HepG2 (cell line): ENCODE measurements around the gene MTCL1. TPM values are rescaled to one million over a fixed set of nuclear protein-coding genes. Genes with fewer than 3 reads are reported as not detected.

Source experiments
- ATAC-seq: fragments of 200-7000 bp; cut with Tn5 transposase; 3 replicates; pipeline ENCODE4 v1.9.1; 2020; ENCODE audit warnings: mild to moderate bottlenecking, moderate library complexity
- BruUV-seq: library from RNA; stranded (reverse); fragments of 400-500 nt; replicated peaks from 2 replicates; lab custom pipeline; 2021; lab: Mats Ljungman, UMichigan
- CTCF ChIA-PET: fragments of 300-600 bp; formaldehyde crosslinking; extraction: SDS; loops from one replicate; lab custom pipeline; 2021; ENCODE audit warnings: low total read pairs, inconsistent platforms, low intra/inter-chr PET ratio; lab: Yijun Ruan, JAX
- POLR2A ChIA-PET: fragments of 350-600 bp; sonication (Branson Sonifier 250); formaldehyde crosslinking; loops from one replicate; lab custom pipeline; 2020; ENCODE audit warnings: antibody characterized with exemption, inconsistent platforms; lab: Yijun Ruan, JAX
- DNase-seq: peaks from one replicate; pipeline ENCODE4 v3.0.0-alpha.2; 2015; ENCODE audit warnings: low spot score
- FAIRE-seq: peaks from 3 replicates; lab custom pipeline; 2011; peaks lifted over from hg19 to GRCh38; lab: Jason Lieb, UNC
- H2AFZ ChIP-seq: one replicate; pipeline ENCODE4 v1.6.1; 2011; ENCODE audit warnings: low read length, inconsistent platforms
- H3K27ac ChIP-seq: fragments of 300-600 bp; 3 replicates; pipeline ENCODE4 v1.8.0; 2011; ENCODE audit warnings: mixed run types, mild to moderate bottlenecking, mixed read lengths, low read length, inconsistent platforms; ENCODE audit not compliant: insufficient read depth; ENCODE audit errors: extremely low read length
- H3K27me3 ChIP-seq, 2 experiments: fragments of 200-600 bp in 1 of 2; 2 replicates in 1 of 2; 3 replicates in 1 of 2; pipeline versions ENCODE4 v1.6.0 to v1.8.0; 2011; ENCODE audit warnings: low read length in 2 of 2, mild to moderate bottlenecking in 2 of 2, moderate library complexity in 2 of 2, inconsistent platforms in 1 of 2; ENCODE audit not compliant: insufficient read depth in 2 of 2, control insufficient read depth in 1 of 2
- H3K36me3 ChIP-seq, 2 experiments: fragments of 200-600 bp in 1 of 2; replicated peaks in 1 of 2; 2 replicates in 1 of 2; 3 replicates in 1 of 2; pipeline versions ENCODE4 v1.5.1 to v1.8.0; 2011; ENCODE audit warnings: low read length in 2 of 2, inconsistent platforms in 1 of 2; ENCODE audit not compliant: insufficient read depth in 2 of 2, control insufficient read depth in 1 of 2
- H3K4me1 ChIP-seq: 2 replicates; pipeline ENCODE4 v1.5.1; 2012; ENCODE audit warnings: low read length, inconsistent platforms; ENCODE audit not compliant: insufficient read depth
- H3K4me2 ChIP-seq: 2 replicates; pipeline ENCODE4 v1.6.0; 2011; ENCODE audit warnings: low read depth, low read length, inconsistent platforms
- H3K4me3 ChIP-seq, 3 experiments: fragments of 200-600 bp in 1 of 3; sonication (generic), shearing (Covaris generic) in 1 of 3; replicated peaks in 1 of 3; 2 replicates each; pipeline ENCODE4 v1.5.1; 2011 to 2016; ENCODE audit warnings: low read length in 3 of 3, inconsistent platforms in 2 of 3, low read depth in 2 of 3, mild to moderate bottlenecking in 2 of 3, control low read depth in 1 of 3, mixed read lengths in 1 of 3; ENCODE audit not compliant: insufficient read depth in 1 of 3
- H3K79me2 ChIP-seq: one replicate; pipeline ENCODE4 v1.6.1; 2011; ENCODE audit warnings: low read length, inconsistent platforms; ENCODE audit not compliant: insufficient read depth
- H3K9ac ChIP-seq: 2 replicates; pipeline ENCODE4 v1.6.0; 2011; ENCODE audit warnings: mild to moderate bottlenecking, low read depth, low read length, inconsistent platforms; ENCODE audit not compliant: insufficient read depth
- H3K9me3 ChIP-seq: 2 replicates; pipeline ENCODE4 v1.5.1; 2012; ENCODE audit warnings: mild to moderate bottlenecking, low read length
- H4K20me1 ChIP-seq: 2 replicates; pipeline ENCODE4 v1.6.0; 2011; ENCODE audit warnings: inconsistent platforms, mild to moderate bottlenecking, low read length, moderate library complexity; ENCODE audit not compliant: insufficient read depth
- CHD4 ChIP-seq: fragments of 200-600 bp; sonication (generic); IDR thresholded peaks from 2 replicates; pipeline ENCODE4 v1.7.0; 2017; ENCODE audit warnings: mild to moderate bottlenecking, low read length, borderline replicate concordance
- ETV5 ChIP-seq: IDR thresholded peaks from 2 replicates; pipeline ENCODE4 v1.6.1; 2018; ENCODE audit warnings: missing biosample characterization, missing genetic modification reagents, inconsistent platforms, borderline replicate concordance
- HNRNPH1 ChIP-seq: fragments of 200-400 bp; formaldehyde crosslinking; optimal IDR thresholded peaks from 2 replicates; pipeline ENCODE3; 2017; ENCODE audit warnings: mild to moderate bottlenecking, low read depth, low read length
- HNRNPL ChIP-seq: fragments of 200-400 bp; formaldehyde crosslinking; IDR thresholded peaks from 2 replicates; pipeline ENCODE4 v1.6.1; 2017; ENCODE audit warnings: mild to moderate bottlenecking, low read depth, low read length
- SMYD3 ChIP-seq: sonication (generic); formaldehyde crosslinking; IDR thresholded peaks from 2 replicates; pipeline ENCODE4 v1.8.1; 2023; ENCODE audit warnings: mild to moderate bottlenecking, missing genetic modification reagents
- TBP ChIP-seq: sonication (generic); formaldehyde crosslinking; IDR thresholded peaks from 2 replicates; pipeline ENCODE4 v1.5.0; 2020; ENCODE audit warnings: missing genetic modification reagents
- THAP8 ChIP-seq: sonication (generic); formaldehyde crosslinking; IDR thresholded peaks from 2 replicates; pipeline ENCODE4 v1.5.1; 2020; ENCODE audit warnings: missing genetic modification reagents, mild to moderate bottlenecking, borderline replicate concordance
- YEATS2 ChIP-seq: sonication (generic); formaldehyde crosslinking; IDR thresholded peaks from 2 replicates; pipeline ENCODE4 v1.4.0; 2020; ENCODE audit warnings: missing genetic modification reagents, borderline replicate concordance
- ZBTB37 ChIP-seq: sonication (generic); formaldehyde crosslinking; IDR thresholded peaks from 2 replicates; pipeline ENCODE4 v1.4.0; 2020; ENCODE audit warnings: mild to moderate bottlenecking, missing genetic modification reagents
- ZFP36L1 ChIP-seq: sonication (generic); formaldehyde crosslinking; IDR thresholded peaks from 2 replicates; pipeline ENCODE4 v1.8.0; 2022; ENCODE audit warnings: mild to moderate bottlenecking, missing genetic modification reagents, moderate library complexity
- ZNF343 ChIP-seq: sonication (generic); formaldehyde crosslinking; IDR thresholded peaks from 2 replicates; pipeline ENCODE4 v1.4.0; 2020; ENCODE audit warnings: mild to moderate bottlenecking, missing genetic modification reagents
- ZNF563 ChIP-seq: sonication (generic); formaldehyde crosslinking; IDR thresholded peaks from 2 replicates; pipeline ENCODE4 v1.8.0; 2022; ENCODE audit warnings: mild to moderate bottlenecking, moderate library complexity, missing genetic modification reagents
- ZNF646 ChIP-seq: sonication (generic); formaldehyde crosslinking; IDR thresholded peaks from 2 replicates; pipeline ENCODE4 v1.9.0; 2021; ENCODE audit warnings: mild to moderate bottlenecking, missing genetic modification reagents
- ZNF883 ChIP-seq: sonication (generic); formaldehyde crosslinking; IDR thresholded peaks from 2 replicates; pipeline ENCODE4 v1.5.1; 2020; ENCODE audit warnings: mild to moderate bottlenecking, missing genetic modification reagents; ENCODE audit errors: not compliant biosample characterization
- ZSCAN12 ChIP-seq: sonication (generic); formaldehyde crosslinking; IDR thresholded peaks from 2 replicates; pipeline ENCODE4 v1.9.0; 2021; ENCODE audit warnings: mild to moderate bottlenecking, missing genetic modification reagents
- WGBS: methylation state at CpG from one replicate; pipeline ENCODE4 v1.1.6; 2017; ENCODE audit warnings: low lambda C conversion rate; 5-methylcytosine and 5-hydroxymethylcytosine counted together
- in situ Hi-C: cut with HindIII; loops from 2 replicates; pipeline ENCODE4 v1.10.0; 2017; ENCODE audit warnings: low pct_unique_long_range_greater_than_20kb; ENCODE audit not compliant: extremely low pct_ligation_motif_present
- intact Hi-C: fragments of 100-400 bp; cut with micrococcal nuclease; formaldehyde crosslinking; loops from one replicate; pipeline ENCODE4 v1.10.0; 2022; ENCODE audit not compliant: unreplicated experiment
- polyA plus RNA-seq, 8 experiments: library from polyadenylated mRNA; depleted of rRNA in 3 of 8; stranded (reverse) in 7 of 8; unstranded in 1 of 8; fragments of >200 nt; fragmentation: Illumina TruSeq in 4 of 8; extraction: Trizol in 4 of 8; gene quantifications; 2 replicates each; pipeline versions ENCODE4 v1.2.1 to v1.2.3, GENCODE V29; 2011 to 2016; ENCODE audit warnings: low read depth in 4 of 8, missing spikeins in 1 of 8, mixed read lengths in 1 of 8; ENCODE audit not compliant: insufficient read depth in 1 of 8
- total RNA-seq, 5 experiments: library from RNA; depleted of rRNA; stranded (reverse); fragments of >200 nt; fragmentation: Illumina TruSeq; extraction: Trizol; gene quantifications; 2 replicates each; pipeline ENCODE4 v1.2.3, GENCODE V29; 2016; ENCODE audit warnings: low read depth in 1 of 5

Gene MTCL1
- total and polyA plus RNA-seq, 2 of the 13 experiments (the other 11 are each of a cell fraction or from before 2014, with no cell fraction given), result 3.1 to 3.2 TPM

- TF ChIP-seq ZNF646 (CRISPR knock-in tag), result no peak
- no peak for TF ChIP-seq HNRNPL
- TF ChIP-seq THAP8 (CRISPR knock-in tag), result no peak
These were observed 62.0 kb downstream of the MTCL1 start (continued) for GRCh38 chr18:8767340-8767739.

- Histone ChIP-seq H3K27me3 (no peaks in the 10 kb centered on the region), H3K4me1 (no peaks in the 10 kb centered on the region), H3K36me3 (no peaks in the 10 kb centered on the region), H4K20me1 (no peaks in the 10 kb centered on the region), H3K9me3 (no peaks in the 10 kb centered on the region), H3K4me2 (no peak overlapping the region), H3K9ac (no peak overlapping the region), H3K79me2 (no peaks in the 10 kb centered on the region), H3K27ac (no peak overlapping the region), H3K4me3 (no peak overlapping the region), H2AFZ (no peak overlapping the region)
- DNase-seq, result no peak
- BruUV-seq, result no TSS peak
- intact Hi-C loops, result no loop called here
- FAIRE-seq, result no peak
- POLR2A ChIA-PET, result no interaction called here
- WGBS, result 60% methylated on average over 3 of the region's 3 CpGs
- in situ Hi-C loops, result no loop called here
- CTCF ChIA-PET, result no interaction called here
- ATAC-seq, result no peak
- TF ChIP-seq YEATS2 (no peak), ZFP36L1 (CRISPR knock-in tag) (no peak), ZNF563 (no peak), SMYD3 (CRISPR knock-in tag) (no peak), HNRNPH1 (no peak), ZSCAN12 (CRISPR knock-in tag) (no peak), ZBTB37 (no peak), TBP (CRISPR knock-in tag) (no peak), CHD4 (no peak), ZNF883 (CRISPR knock-in tag) (no peak), ETV5 (CRISPR knock-in tag) (no peak), ZNF343 (CRISPR knock-in tag) (no peak)
These were observed 64.2 kb downstream of the MTCL1 start for GRCh38 chr18:8769509-8770095.
